HepG2 (cell line): ENCODE measurements around the gene MALT1. TPM values are rescaled to one million over a fixed set of nuclear protein-coding genes. Genes with fewer than 3 reads are reported as not detected.

Experiments
- ATAC-seq: fragments of 200-7000 bp; cut with Tn5 transposase; 3 replicates; pipeline ENCODE4 v1.9.1; 2020; ENCODE audit warnings: mild to moderate bottlenecking, moderate library complexity
- BruUV-seq: library from RNA; stranded (reverse); fragments of 400-500 nt; replicated peaks from 2 replicates; lab custom pipeline; 2021; lab: Mats Ljungman, UMichigan
- CTCF ChIA-PET: fragments of 300-600 bp; formaldehyde crosslinking; extraction: SDS; loops from one replicate; lab custom pipeline; 2021; ENCODE audit warnings: low total read pairs, inconsistent platforms, low intra/inter-chr PET ratio; lab: Yijun Ruan, JAX
- POLR2A ChIA-PET: fragments of 350-600 bp; sonication (Branson Sonifier 250); formaldehyde crosslinking; loops from one replicate; lab custom pipeline; 2020; ENCODE audit warnings: antibody characterized with exemption, inconsistent platforms; lab: Yijun Ruan, JAX
- DNase-seq: peaks from one replicate; pipeline ENCODE4 v3.0.0-alpha.2; 2015; ENCODE audit warnings: low spot score
- FAIRE-seq: peaks from 3 replicates; lab custom pipeline; 2011; peaks lifted over from hg19 to GRCh38; lab: Jason Lieb, UNC
- H2AFZ ChIP-seq: one replicate; pipeline ENCODE4 v1.6.1; 2011; ENCODE audit warnings: low read length, inconsistent platforms
- H3K27ac ChIP-seq: fragments of 300-600 bp; 3 replicates; pipeline ENCODE4 v1.8.0; 2011; ENCODE audit warnings: mixed run types, mild to moderate bottlenecking, mixed read lengths, low read length, inconsistent platforms; ENCODE audit not compliant: insufficient read depth; ENCODE audit errors: extremely low read length
- H3K27me3 ChIP-seq, 2 experiments: fragments of 200-600 bp in 1 of 2; 2 replicates in 1 of 2; 3 replicates in 1 of 2; pipeline versions ENCODE4 v1.6.0 to v1.8.0; 2011; ENCODE audit warnings: low read length in 2 of 2, mild to moderate bottlenecking in 2 of 2, moderate library complexity in 2 of 2, inconsistent platforms in 1 of 2; ENCODE audit not compliant: insufficient read depth in 2 of 2, control insufficient read depth in 1 of 2
- H3K36me3 ChIP-seq, 2 experiments: fragments of 200-600 bp in 1 of 2; replicated peaks in 1 of 2; 2 replicates in 1 of 2; 3 replicates in 1 of 2; pipeline versions ENCODE4 v1.5.1 to v1.8.0; 2011; ENCODE audit warnings: low read length in 2 of 2, inconsistent platforms in 1 of 2; ENCODE audit not compliant: insufficient read depth in 2 of 2, control insufficient read depth in 1 of 2
- H3K4me1 ChIP-seq: 2 replicates; pipeline ENCODE4 v1.5.1; 2012; ENCODE audit warnings: low read length, inconsistent platforms; ENCODE audit not compliant: insufficient read depth
- H3K4me2 ChIP-seq: 2 replicates; pipeline ENCODE4 v1.6.0; 2011; ENCODE audit warnings: low read depth, low read length, inconsistent platforms
- H3K4me3 ChIP-seq, 3 experiments: fragments of 200-600 bp in 1 of 3; sonication (generic), shearing (Covaris generic) in 1 of 3; replicated peaks in 1 of 3; 2 replicates each; pipeline ENCODE4 v1.5.1; 2011 to 2016; ENCODE audit warnings: low read length in 3 of 3, inconsistent platforms in 2 of 3, low read depth in 2 of 3, mild to moderate bottlenecking in 2 of 3, control low read depth in 1 of 3, mixed read lengths in 1 of 3; ENCODE audit not compliant: insufficient read depth in 1 of 3
- H3K79me2 ChIP-seq: one replicate; pipeline ENCODE4 v1.6.1; 2011; ENCODE audit warnings: low read length, inconsistent platforms; ENCODE audit not compliant: insufficient read depth
- H3K9ac ChIP-seq: 2 replicates; pipeline ENCODE4 v1.6.0; 2011; ENCODE audit warnings: mild to moderate bottlenecking, low read depth, low read length, inconsistent platforms; ENCODE audit not compliant: insufficient read depth
- H3K9me3 ChIP-seq: 2 replicates; pipeline ENCODE4 v1.5.1; 2012; ENCODE audit warnings: mild to moderate bottlenecking, low read length
- H4K20me1 ChIP-seq: 2 replicates; pipeline ENCODE4 v1.6.0; 2011; ENCODE audit warnings: inconsistent platforms, mild to moderate bottlenecking, low read length, moderate library complexity; ENCODE audit not compliant: insufficient read depth
- CBFB ChIP-seq: sonication (generic); formaldehyde crosslinking; IDR thresholded peaks from 2 replicates; pipeline ENCODE4 v1.4.0; 2020; ENCODE audit warnings: missing genetic modification reagents
- FOXP1 ChIP-seq, 2 experiments: fragments of 450-650 bp in 1 of 2; IDR thresholded peaks; 2 replicates each; pipeline ENCODE4 v1.6.1; 2017 to 2018; ENCODE audit warnings: antibody characterized with exemption in 1 of 2
- HDAC1 ChIP-seq: sonication (generic); formaldehyde crosslinking; IDR thresholded peaks from 2 replicates; pipeline ENCODE4 v1.5.1; 2020; ENCODE audit warnings: mild to moderate bottlenecking, missing genetic modification reagents
- HNF1B ChIP-seq: sonication (generic); formaldehyde crosslinking; IDR thresholded peaks from 2 replicates; pipeline ENCODE4 v1.5.1; 2020; ENCODE audit warnings: mild to moderate bottlenecking, moderate library complexity, missing genetic modification reagents
- KLF6 ChIP-seq: IDR thresholded peaks from 2 replicates; pipeline ENCODE4 v1.8.0; 2016; ENCODE audit warnings: missing biosample characterization, missing genetic modification reagents
- MXD3 ChIP-seq: IDR thresholded peaks from 2 replicates; pipeline ENCODE4 v1.6.1; 2016; ENCODE audit warnings: mild to moderate bottlenecking, missing biosample characterization, missing genetic modification reagents
- SALL1 ChIP-seq: sonication (generic); formaldehyde crosslinking; IDR thresholded peaks from 2 replicates; pipeline ENCODE4 v1.8.0; 2022; ENCODE audit warnings: mild to moderate bottlenecking, missing genetic modification reagents
- ZMYM4 ChIP-seq: sonication (generic); formaldehyde crosslinking; IDR thresholded peaks from 2 replicates; pipeline ENCODE4 v1.8.1; 2023; ENCODE audit warnings: mild to moderate bottlenecking, missing genetic modification reagents
- WGBS: methylation state at CpG from one replicate; pipeline ENCODE4 v1.1.6; 2017; ENCODE audit warnings: low lambda C conversion rate; 5-methylcytosine and 5-hydroxymethylcytosine counted together
- in situ Hi-C: cut with HindIII; loops from 2 replicates; pipeline ENCODE4 v1.10.0; 2017; ENCODE audit warnings: low pct_unique_long_range_greater_than_20kb; ENCODE audit not compliant: extremely low pct_ligation_motif_present
- intact Hi-C: fragments of 100-400 bp; cut with micrococcal nuclease; formaldehyde crosslinking; loops from one replicate; pipeline ENCODE4 v1.10.0; 2022; ENCODE audit not compliant: unreplicated experiment
- polyA plus RNA-seq, 8 experiments: library from polyadenylated mRNA; depleted of rRNA in 3 of 8; stranded (reverse) in 7 of 8; unstranded in 1 of 8; fragments of >200 nt; fragmentation: Illumina TruSeq in 4 of 8; extraction: Trizol in 4 of 8; gene quantifications; 2 replicates each; pipeline versions ENCODE4 v1.2.1 to v1.2.3, GENCODE V29; 2011 to 2016; ENCODE audit warnings: low read depth in 4 of 8, missing spikeins in 1 of 8, mixed read lengths in 1 of 8; ENCODE audit not compliant: insufficient read depth in 1 of 8
- total RNA-seq, 5 experiments: library from RNA; depleted of rRNA; stranded (reverse); fragments of >200 nt; fragmentation: Illumina TruSeq; extraction: Trizol; gene quantifications; 2 replicates each; pipeline ENCODE4 v1.2.3, GENCODE V29; 2016; ENCODE audit warnings: low read depth in 1 of 5
- TF ChIP-seq, protein P1 (sequence below): sonication (generic); formaldehyde crosslinking; IDR thresholded peaks from 2 replicates; pipeline ENCODE4 v1.8.0; 2022; ENCODE audit warnings: mild to moderate bottlenecking, missing genetic modification reagents, moderate library complexity
- TF ChIP-seq, protein P2 (sequence below): sonication (generic); formaldehyde crosslinking; IDR thresholded peaks from 2 replicates; pipeline ENCODE4 v1.8.0; 2022; ENCODE audit warnings: missing genetic modification reagents, mild to moderate bottlenecking, moderate library complexity, borderline replicate concordance

The MALT1 gene
- total and polyA plus RNA-seq, 2 of the 13 experiments (the other 11 are each of a cell fraction or from before 2014, with no cell fraction given): 43.9 to 89.0 TPM

GRCh38 chr18:58657494-58657893, 13.8 kb upstream of the MALT1 start (continued):
- TF ChIP-seq HNF1B (CRISPR knock-in tag): no peak
- no peak for TF ChIP-seq SALL1 (CRISPR knock-in tag)
- TF ChIP-seq FOXP1 (IDR thresholded peaks at IDR 0.05): no peak
- no peak for TF ChIP-seq FOXP1 (CRISPR knock-in tag; IDR thresholded peaks at IDR 0.05)
- no peak for TF ChIP-seq HDAC1 (CRISPR knock-in tag)

DNA sequence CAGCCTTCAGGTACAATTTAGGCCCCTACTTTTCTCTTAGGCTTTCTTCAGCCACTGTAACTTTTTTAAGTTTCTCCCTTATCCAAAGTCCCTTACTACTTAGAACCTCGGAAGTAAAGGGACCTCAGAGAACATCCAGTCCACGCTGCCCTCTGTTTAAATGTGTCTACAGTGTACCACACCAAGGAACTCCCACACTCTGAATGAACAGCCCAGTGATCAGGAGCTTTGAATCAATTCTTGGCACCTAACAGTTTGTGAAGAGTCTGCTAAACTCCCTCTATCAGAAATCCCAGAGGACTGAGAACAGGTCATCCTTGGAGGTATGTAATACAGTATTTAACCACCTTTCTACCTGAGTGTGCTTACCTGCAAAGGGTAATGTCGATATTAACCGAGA, 11.6 kb upstream of the MALT1 start:
- POLR2A ChIA-PET: no interaction called here
- H3K9ac ChIP-seq: no peak overlapping the region
- no peak overlapping the region for H2AFZ ChIP-seq
- H3K27me3 ChIP-seq: no peaks in the 10 kb centered on the region
- no peaks in the 10 kb centered on the region for H4K20me1 ChIP-seq
- no TSS peak for BruUV-seq
- H3K4me1 ChIP-seq: peaks cover 15% of the 10 kb centered on the region
- intact Hi-C loops: no loop called here
- FAIRE-seq (no peak), DNase-seq (no peak), ATAC-seq (no peak)
- 77% methylated on average over 4 of the region's 4 CpGs for WGBS
- no peaks in the 10 kb centered on the region for H3K36me3 ChIP-seq
- in situ Hi-C loops: loop anchor here (5.0 to 25.0 kb wide), 3 partner anchors 75 to 647 kb away; no protein-coding TSS in a partner anchor
- H3K79me2 ChIP-seq: no peaks in the 10 kb centered on the region
- H3K27ac ChIP-seq: no peak overlapping the region
- H3K4me3 ChIP-seq: no peak overlapping the region
- H3K4me2 ChIP-seq: no peak overlapping the region
- CTCF ChIA-PET: interaction anchor here (0.9 kb wide), 1 partner anchor 130 kb away, joined by 3 read pairs; no protein-coding TSS in a partner anchor
- H3K9me3 ChIP-seq: peaks cover 11% of the 10 kb centered on the region; the same call in 1 of the 2 replicates
- no peak for TF ChIP-seq MXD3 (CRISPR knock-in tag)
- no peak for TF ChIP-seq CBFB
- TF ChIP-seq KLF6: no peak
- TF ChIP-seq, protein P1, sequence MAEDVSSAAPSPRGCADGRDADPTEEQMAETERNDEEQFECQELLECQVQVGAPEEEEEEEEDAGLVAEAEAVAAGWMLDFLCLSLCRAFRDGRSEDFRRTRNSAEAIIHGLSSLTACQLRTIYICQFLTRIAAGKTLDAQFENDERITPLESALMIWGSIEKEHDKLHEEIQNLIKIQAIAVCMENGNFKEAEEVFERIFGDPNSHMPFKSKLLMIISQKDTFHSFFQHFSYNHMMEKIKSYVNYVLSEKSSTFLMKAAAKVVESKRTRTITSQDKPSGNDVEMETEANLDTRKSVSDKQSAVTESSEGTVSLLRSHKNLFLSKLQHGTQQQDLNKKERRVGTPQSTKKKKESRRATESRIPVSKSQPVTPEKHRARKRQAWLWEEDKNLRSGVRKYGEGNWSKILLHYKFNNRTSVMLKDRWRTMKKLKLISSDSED (CRISPR knock-in tag): no peak
- TF ChIP-seq ZMYM4: no peak
- TF ChIP-seq, protein P2, sequence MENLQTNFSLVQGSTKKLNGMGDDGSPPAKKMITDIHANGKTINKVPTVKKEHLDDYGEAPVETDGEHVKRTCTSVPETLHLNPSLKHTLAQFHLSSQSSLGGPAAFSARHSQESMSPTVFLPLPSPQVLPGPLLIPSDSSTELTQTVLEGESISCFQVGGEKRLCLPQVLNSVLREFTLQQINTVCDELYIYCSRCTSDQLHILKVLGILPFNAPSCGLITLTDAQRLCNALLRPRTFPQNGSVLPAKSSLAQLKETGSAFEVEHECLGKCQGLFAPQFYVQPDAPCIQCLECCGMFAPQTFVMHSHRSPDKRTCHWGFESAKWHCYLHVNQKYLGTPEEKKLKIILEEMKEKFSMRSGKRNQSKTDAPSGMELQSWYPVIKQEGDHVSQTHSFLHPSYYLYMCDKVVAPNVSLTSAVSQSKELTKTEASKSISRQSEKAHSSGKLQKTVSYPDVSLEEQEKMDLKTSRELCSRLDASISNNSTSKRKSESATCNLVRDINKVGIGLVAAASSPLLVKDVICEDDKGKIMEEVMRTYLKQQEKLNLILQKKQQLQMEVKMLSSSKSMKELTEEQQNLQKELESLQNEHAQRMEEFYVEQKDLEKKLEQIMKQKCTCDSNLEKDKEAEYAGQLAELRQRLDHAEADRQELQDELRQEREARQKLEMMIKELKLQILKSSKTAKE (CRISPR knock-in tag): no peak
